Measurements from ENCODE around the gene GPR6.

Gene GPR6

DNA sequence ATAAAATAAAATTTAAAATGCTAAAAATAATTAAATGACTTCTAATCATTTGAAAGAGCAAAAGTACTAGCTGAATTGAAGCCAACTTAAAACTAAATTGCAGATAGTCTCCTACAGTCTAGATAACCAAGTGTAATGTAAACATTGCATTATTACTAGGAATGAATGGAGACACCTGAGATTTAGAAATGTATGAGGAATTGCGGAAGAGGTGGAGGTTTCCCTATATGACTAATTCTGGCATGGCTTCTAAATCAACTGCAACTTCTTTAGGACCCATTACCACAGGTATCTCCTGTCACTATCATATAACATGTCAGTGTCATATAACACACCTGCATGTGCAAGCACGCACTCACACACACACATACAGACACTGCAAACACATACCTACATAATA is 13.2 kb upstream of the GPR6 start:
- ChIA-PET CTCF (no interaction called here), POLR2A (no interaction called here)
- no peak for DNase-seq (ENCODE audit: extremely low spot score)
- TF ChIP-seq, protein P1, sequence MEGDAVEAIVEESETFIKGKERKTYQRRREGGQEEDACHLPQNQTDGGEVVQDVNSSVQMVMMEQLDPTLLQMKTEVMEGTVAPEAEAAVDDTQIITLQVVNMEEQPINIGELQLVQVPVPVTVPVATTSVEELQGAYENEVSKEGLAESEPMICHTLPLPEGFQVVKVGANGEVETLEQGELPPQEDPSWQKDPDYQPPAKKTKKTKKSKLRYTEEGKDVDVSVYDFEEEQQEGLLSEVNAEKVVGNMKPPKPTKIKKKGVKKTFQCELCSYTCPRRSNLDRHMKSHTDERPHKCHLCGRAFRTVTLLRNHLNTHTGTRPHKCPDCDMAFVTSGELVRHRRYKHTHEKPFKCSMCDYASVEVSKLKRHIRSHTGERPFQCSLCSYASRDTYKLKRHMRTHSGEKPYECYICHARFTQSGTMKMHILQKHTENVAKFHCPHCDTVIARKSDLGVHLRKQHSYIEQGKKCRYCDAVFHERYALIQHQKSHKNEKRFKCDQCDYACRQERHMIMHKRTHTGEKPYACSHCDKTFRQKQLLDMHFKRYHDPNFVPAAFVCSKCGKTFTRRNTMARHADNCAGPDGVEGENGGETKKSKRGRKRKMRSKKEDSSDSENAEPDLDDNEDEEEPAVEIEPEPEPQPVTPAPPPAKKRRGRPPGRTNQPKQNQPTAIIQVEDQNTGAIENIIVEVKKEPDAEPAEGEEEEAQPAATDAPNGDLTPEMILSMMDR (IDR thresholded peaks at IDR 0.05; ENCODE audit: control extremely low read depth, extremely low read depth, low read depth, missing control alignments) = no peak

DNA sequence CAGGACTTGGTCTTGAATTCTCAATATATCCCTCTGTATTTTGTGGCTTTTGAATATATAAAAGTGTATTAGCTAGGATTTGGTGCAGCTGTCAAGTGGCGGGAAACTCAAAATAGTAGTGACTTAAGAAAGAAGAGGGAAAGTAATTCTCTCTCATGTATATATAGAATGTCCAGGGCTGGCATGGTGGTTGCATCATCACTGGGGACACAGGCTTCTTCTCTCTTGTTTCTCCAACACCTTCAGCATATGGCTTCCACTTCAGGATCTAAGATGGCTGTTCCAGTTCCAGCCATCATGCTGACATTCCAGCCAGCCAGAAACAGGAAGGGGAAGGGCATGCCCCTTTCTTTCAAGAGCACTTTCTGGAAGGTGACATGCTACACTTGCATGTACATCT is 11.8 kb upstream of the GPR6 start:
- POLR2A ChIA-PET = no interaction called here
- DNase-seq (ENCODE audit: extremely low spot score) = no peak
- TF ChIP-seq, protein P1 (IDR thresholded peaks at IDR 0.05; ENCODE audit: control extremely low read depth, extremely low read depth, low read depth, missing control alignments) = no peak
- CTCF ChIA-PET = no interaction called here

DNA sequence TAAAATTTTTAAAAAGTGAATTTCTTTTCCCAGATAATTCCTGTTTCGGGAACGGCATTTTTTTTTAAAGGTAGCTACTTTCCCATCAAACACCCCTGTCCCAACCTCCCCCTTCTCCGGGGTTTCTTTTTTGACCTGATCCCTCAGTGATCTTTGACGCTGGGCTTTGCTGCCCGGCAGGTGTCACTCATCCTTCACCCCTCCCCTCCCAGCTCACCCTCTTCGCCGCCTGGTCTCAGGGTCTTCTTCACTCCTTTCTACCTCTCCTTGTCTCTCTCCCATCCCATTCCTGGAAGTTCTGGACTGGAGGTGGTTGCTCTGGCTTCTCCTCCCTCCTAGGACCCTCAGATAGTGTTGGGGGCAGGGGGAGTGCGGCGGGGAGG is 329 bp upstream of the GPR6 start:
- POLR2A ChIA-PET = no interaction called here
- CTCF ChIA-PET = interaction anchor here (1.3 kb wide), 1 partner anchor 9 kb away, joined by 3 read pairs; no protein-coding TSS in a partner anchor
- TF ChIP-seq, protein P1 (IDR thresholded peaks at IDR 0.05; ENCODE audit: control extremely low read depth, extremely low read depth, low read depth, missing control alignments) = no peak
- no peak for DNase-seq (ENCODE audit: extremely low spot score)

DNA sequence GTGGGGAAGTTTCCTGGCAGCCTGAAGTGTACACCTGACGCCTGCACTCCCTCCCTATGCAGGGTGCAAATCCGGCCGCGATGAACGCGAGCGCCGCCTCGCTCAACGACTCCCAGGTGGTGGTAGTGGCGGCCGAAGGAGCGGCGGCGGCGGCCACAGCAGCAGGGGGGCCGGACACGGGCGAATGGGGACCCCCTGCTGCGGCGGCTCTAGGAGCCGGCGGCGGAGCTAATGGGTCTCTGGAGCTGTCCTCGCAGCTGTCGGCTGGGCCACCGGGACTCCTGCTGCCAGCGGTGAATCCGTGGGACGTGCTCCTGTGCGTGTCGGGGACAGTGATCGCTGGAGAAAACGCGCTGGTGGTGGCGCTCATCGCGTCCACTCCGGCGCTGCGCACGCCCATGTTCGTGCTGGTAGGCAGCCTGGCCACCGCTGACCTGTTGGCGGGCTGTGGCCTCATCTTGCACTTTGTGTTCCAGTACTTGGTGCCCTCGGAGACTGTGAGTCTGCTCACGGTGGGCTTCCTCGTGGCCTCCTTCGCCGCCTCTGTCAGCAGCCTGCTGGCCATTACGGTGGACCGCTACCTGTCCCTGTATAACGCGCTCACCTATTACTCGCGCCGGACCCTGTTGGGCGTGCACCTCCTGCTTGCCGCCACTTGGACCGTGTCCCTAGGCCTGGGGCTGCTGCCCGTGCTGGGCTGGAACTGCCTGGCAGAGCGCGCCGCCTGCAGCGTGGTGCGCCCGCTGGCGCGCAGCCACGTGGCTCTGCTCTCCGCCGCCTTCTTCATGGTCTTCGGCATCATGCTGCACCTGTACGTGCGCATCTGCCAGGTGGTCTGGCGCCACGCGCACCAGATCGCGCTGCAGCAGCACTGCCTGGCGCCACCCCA is 1.2 kb downstream of the GPR6 start:
- no peak for DNase-seq (ENCODE audit: extremely low spot score)

DNA sequence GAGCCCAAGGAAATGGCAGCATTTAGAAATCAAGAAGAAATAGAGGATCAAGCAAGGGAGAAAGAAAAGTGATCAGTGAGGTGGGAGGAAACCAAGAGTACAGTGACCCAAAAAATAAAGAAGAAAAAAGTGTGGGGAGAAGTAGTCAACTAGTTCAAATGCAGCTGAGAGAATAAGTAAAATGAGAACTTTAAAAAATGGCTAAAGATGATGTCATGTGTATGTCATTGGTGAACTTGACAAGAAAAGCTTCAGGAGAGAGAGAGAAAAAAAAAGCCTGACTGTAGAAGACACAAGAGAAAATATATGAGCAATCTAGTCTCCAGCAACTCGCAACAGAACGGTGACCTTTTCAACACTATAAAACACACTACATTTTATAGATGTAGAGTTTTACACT is 6.3 kb downstream of the GPR6 start:
- no peak for DNase-seq (ENCODE audit: extremely low spot score)
- ChIA-PET CTCF (no interaction called here), POLR2A (no interaction called here)
- TF ChIP-seq, protein P1 (IDR thresholded peaks at IDR 0.05; ENCODE audit: control extremely low read depth, extremely low read depth, low read depth, missing control alignments) = no peak

More for the DNA sequence above, 1.2 kb downstream of the GPR6 start:
- ChIA-PET CTCF (no interaction called here), POLR2A (no interaction called here)
- TF ChIP-seq, protein P1 (IDR thresholded peaks at IDR 0.05; ENCODE audit: control extremely low read depth, extremely low read depth, low read depth, missing control alignments) = no peak

DNA sequence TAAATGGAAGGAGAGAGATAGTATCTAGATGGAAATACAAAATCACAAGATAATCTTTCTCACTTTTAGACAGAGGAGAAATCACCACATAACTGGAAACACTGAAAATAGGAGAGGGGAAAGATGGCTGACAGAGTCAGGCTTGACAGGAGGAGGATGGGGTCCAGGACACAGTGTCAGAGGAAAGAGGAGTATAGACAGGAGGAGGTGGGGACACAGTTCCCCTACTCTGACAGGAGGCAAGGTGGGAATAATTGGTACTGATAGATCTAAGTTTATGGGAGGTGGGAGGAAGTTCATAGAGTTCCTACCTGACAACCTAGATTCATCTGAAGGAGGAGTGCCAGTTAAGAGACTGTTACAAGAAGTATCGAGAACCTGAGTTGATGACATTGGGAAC is 9.1 kb downstream of the GPR6 start:
- CTCF ChIA-PET = interaction anchor here (1.1 to 1.5 kb wide), 2 partner anchors 10 to 31 kb away, joined by 3 read pairs; no protein-coding TSS in a partner anchor
- POLR2A ChIA-PET = no interaction called here
- no peak for DNase-seq (ENCODE audit: extremely low spot score)
- TF ChIP-seq, protein P1 (IDR thresholded peaks at IDR 0.05; ENCODE audit: control extremely low read depth, extremely low read depth, low read depth, missing control alignments) = no peak
